PC-3 (cell line): ENCODE data around the gene PXK.

Source experiments
- EZH2 ChIP-seq: fragments of 300-600 bp; sonication (generic); IDR thresholded peaks from one replicate; pipeline ENCODE4 v1.6.1; 2017; ENCODE audit warnings: antibody characterized with exemption, mild to moderate bottlenecking, low read length; ENCODE audit not compliant: unreplicated experiment
- EZH2phosphoT487 ChIP-seq: fragments of 300-600 bp; sonication (generic); IDR thresholded peaks from 2 replicates; pipeline ENCODE4 v1.6.1; 2018; ENCODE audit warnings: mild to moderate bottlenecking, antibody characterized with exemption, low read length, borderline replicate concordance
- TF ChIP-seq, protein P1 (sequence below): fragments of 300-600 bp; sonication (generic); conservative IDR thresholded peaks from 2 replicates; pipeline ENCODE4 v1.5.1; 2017; ENCODE audit warnings: antibody characterized with exemption, low read depth, mild to moderate bottlenecking, low read length

GRCh38 chr3:58322793-58323192 lies 9.9 kb upstream of the PXK start:
- TF ChIP-seq, protein P1, sequence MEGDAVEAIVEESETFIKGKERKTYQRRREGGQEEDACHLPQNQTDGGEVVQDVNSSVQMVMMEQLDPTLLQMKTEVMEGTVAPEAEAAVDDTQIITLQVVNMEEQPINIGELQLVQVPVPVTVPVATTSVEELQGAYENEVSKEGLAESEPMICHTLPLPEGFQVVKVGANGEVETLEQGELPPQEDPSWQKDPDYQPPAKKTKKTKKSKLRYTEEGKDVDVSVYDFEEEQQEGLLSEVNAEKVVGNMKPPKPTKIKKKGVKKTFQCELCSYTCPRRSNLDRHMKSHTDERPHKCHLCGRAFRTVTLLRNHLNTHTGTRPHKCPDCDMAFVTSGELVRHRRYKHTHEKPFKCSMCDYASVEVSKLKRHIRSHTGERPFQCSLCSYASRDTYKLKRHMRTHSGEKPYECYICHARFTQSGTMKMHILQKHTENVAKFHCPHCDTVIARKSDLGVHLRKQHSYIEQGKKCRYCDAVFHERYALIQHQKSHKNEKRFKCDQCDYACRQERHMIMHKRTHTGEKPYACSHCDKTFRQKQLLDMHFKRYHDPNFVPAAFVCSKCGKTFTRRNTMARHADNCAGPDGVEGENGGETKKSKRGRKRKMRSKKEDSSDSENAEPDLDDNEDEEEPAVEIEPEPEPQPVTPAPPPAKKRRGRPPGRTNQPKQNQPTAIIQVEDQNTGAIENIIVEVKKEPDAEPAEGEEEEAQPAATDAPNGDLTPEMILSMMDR: no peak
- TF ChIP-seq EZH2 (no peak), EZH2phosphoT487 (no peak)
